Liver (tissue), 9 donors: Measurements from ENCODE around the gene PPP2R5B. TPM values are rescaled to one million over a fixed set of nuclear protein-coding genes. Genes with fewer than 3 reads are reported as not detected.

Experiments used
- DNase-seq: peaks from one replicate; pipeline ENCODE4 v3.0.0-alpha.2; 2017; ENCODE audit warnings: low spot score
- H3K27ac ChIP-seq, 2 donors: one replicate each; pipeline ENCODE4 v1.7.0; 2013; ENCODE audit warnings: inconsistent platforms in 2 of 2, low read length in 2 of 2, control low read depth in 1 of 2, low read depth in 1 of 2, mild to moderate bottlenecking in 1 of 2
- H3K27me3 ChIP-seq, 4 donors: one replicate each; pipeline versions ENCODE4 v1.6.1 to v1.7.0; 2013; ENCODE audit warnings: low read length in 3 of 4, inconsistent platforms in 1 of 4, mild to moderate bottlenecking in 1 of 4, moderate library complexity in 1 of 4; ENCODE audit not compliant: control insufficient read depth in 4 of 4, insufficient read depth in 4 of 4
- H3K36me3 ChIP-seq, 4 donors: one replicate each; pipeline versions ENCODE4 v1.6.1 to v1.7.0; 2013; ENCODE audit warnings: low read length in 3 of 4, mild to moderate bottlenecking in 3 of 4, low read depth in 1 of 4, moderate library complexity in 1 of 4; ENCODE audit not compliant: control insufficient read depth in 4 of 4, insufficient read depth in 3 of 4
- H3K4me1 ChIP-seq, 4 donors: one replicate each; pipeline versions ENCODE4 v1.6.1 to v1.7.0; 2013; ENCODE audit warnings: low read length in 3 of 4, mild to moderate bottlenecking in 3 of 4, moderate library complexity in 1 of 4; ENCODE audit not compliant: control insufficient read depth in 4 of 4, insufficient read depth in 4 of 4
- H3K4me3 ChIP-seq, 3 donors: one replicate each; pipeline versions ENCODE4 v1.6.1 to v1.7.0; 2013; ENCODE audit warnings: low read length in 3 of 3, control low read depth in 1 of 3, low read depth in 1 of 3, mild to moderate bottlenecking in 1 of 3
- H3K9ac ChIP-seq, 2 donors: one replicate each; pipeline ENCODE4 v1.7.0; 2013; ENCODE audit warnings: low read length in 2 of 2, mild to moderate bottlenecking in 2 of 2, moderate library complexity in 2 of 2, control low read depth in 1 of 2, low read depth in 1 of 2
- H3K9me3 ChIP-seq, 4 donors: one replicate each; pipeline versions ENCODE4 v1.6.1 to v1.7.0; 2013; ENCODE audit warnings: low read length in 3 of 4; ENCODE audit not compliant: control insufficient read depth in 4 of 4
- EGR1 ChIP-seq, 2 donors: IDR thresholded peaks; 2 replicates each; pipeline ENCODE4 v1.6.1; 2016 to 2018; ENCODE audit warnings: antibody characterized with exemption in 2 of 2, low read depth in 2 of 2
- FOXA2 ChIP-seq: IDR thresholded peaks from 2 replicates; pipeline ENCODE4 v1.6.1; 2016; ENCODE audit warnings: antibody characterized with exemption
- GABPA ChIP-seq, 2 donors: IDR thresholded peaks in 1 of 2; conservative IDR thresholded peaks in 1 of 2; 2 replicates each; pipeline ENCODE4 v1.6.1; 2016; ENCODE audit warnings: antibody characterized with exemption in 2 of 2, mild to moderate bottlenecking in 1 of 2, moderate library complexity in 1 of 2
- HNF4A ChIP-seq, 2 donors: conservative IDR thresholded peaks; 2 replicates each; pipeline ENCODE4 v1.6.1; 2016; ENCODE audit warnings: antibody characterized with exemption in 2 of 2, mild to moderate bottlenecking in 2 of 2
- JUND ChIP-seq, 2 donors: IDR thresholded peaks; 2 replicates each; pipeline ENCODE4 v1.6.1; 2016; ENCODE audit warnings: antibody characterized with exemption in 2 of 2
- NR2F2 ChIP-seq: IDR thresholded peaks from 2 replicates; pipeline ENCODE4 v1.6.1; 2016; ENCODE audit warnings: antibody characterized with exemption
- SP1 ChIP-seq: IDR thresholded peaks from 2 replicates; pipeline ENCODE4 v1.6.1; 2018; ENCODE audit warnings: antibody characterized with exemption, mild to moderate bottlenecking
- TAF1 ChIP-seq: conservative IDR thresholded peaks from 2 replicates; pipeline ENCODE4 v1.6.1; 2016; ENCODE audit warnings: antibody characterized with exemption, mild to moderate bottlenecking
- WGBS: extraction: QIAGEN DNeasy Blood & Tissue Kit; methylation state at CpG from one replicate; pipeline ENCODE4 v1.1.7; 2013; 5-methylcytosine and 5-hydroxymethylcytosine counted together
- polyA plus RNA-seq, 2 donors: library from polyadenylated mRNA; stranded (reverse) in 1 of 2; unstranded in 1 of 2; fragments of 200-250 nt in 1 of 2; fragments of >200 nt in 1 of 2; fragmentation: Nextera tagmentation in 1 of 2; extraction: Ambion mirVana in 1 of 2; gene quantifications; one replicate each; pipeline versions ENCODE4 v1.2.1 to v1.2.3, GENCODE V29; 2013 to 2015
- total RNA-seq, 2 donors: library from RNA; depleted of rRNA; stranded (reverse); fragments of >200 nt; gene quantifications; one replicate each; pipeline ENCODE4 v1.2.3, GENCODE V29; 2014
- TF ChIP-seq, protein P1 (sequence below): fragments of 150-350 bp; IDR thresholded peaks from 2 replicates; pipeline ENCODE4 v1.5.1; 2017; ENCODE audit warnings: improper control_type of control experiment, low read depth, low read length; ENCODE audit not compliant: missing input control
- TF ChIP-seq, protein P2 (sequence below): IDR thresholded peaks from 2 replicates; pipeline ENCODE4 v1.6.1; 2016; ENCODE audit warnings: antibody characterized with exemption
- donor health status: healthy.
- donor health status: healthy.
- donor health status: healthy.
- donor health status: healthy.
- donor health status: healthy.

Gene PPP2R5B
- total and polyA plus RNA-seq, 4 donors: 2.9 to 6.6 (median 5.1) TPM

DNA sequence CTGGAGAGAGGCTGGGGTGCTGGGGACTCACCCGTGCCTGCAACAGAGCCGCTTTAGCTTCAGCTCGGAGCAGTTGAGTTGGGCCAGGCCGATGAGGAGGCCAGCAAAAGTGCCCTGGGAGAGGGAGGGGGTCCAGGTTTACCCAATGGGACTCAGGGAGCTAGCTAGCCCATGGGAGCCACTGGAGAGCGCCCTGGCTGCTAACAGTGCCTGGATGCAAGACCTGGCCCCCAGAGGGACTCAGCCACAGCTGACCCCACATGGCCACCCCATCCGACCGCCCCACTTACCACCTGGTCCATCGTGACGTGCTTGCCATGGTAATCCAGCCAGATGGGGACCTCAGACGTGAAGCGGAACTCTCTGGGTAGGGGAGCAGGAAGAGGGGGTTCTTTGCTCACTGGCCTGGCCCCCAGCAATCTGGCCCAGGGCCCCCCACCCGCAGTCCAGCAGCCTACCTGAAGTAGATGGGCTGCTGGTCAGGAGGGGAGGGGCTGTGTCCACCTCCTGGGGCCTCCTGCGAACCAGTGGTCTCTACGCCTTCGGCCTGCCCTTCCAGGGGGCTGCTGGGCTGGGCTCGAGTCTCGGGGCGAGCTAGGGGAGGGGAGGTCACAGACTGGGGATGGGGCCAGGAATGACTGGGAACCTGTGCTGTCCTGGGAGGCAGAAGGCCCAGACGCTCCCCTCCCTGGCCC lies 27.0 kb upstream of the PPP2R5B start:
- H3K4me3 ChIP-seq: no peak overlapping the region
- H3K27ac ChIP-seq: no peak overlapping the region
- no peaks in the 10 kb centered on the region for H3K27me3 ChIP-seq
- no peaks in the 10 kb centered on the region for H3K9me3 ChIP-seq
- H3K4me1 ChIP-seq: peaks cover 11 to 18% (median 13%) of the 10 kb centered on the region in 4 donors
- no peak for DNase-seq
- 97% methylated on average over 19 of the region's 19 CpGs for WGBS
- peaks cover 20 to 65% (median 36%) of the 10 kb centered on the region in 4 donors for H3K36me3 ChIP-seq
- TF ChIP-seq FOXA2 (no peak), JUND (IDR thresholded peaks at IDR 0.05) (no peak), NR2F2 (no peak), GABPA (IDR thresholded peaks at IDR 0.05 in 1 of 2, conservative IDR thresholded peaks at IDR 0.05 in 1 of 2) (no peak), EGR1 (IDR thresholded peaks at IDR 0.05; ENCODE audit: low read depth in 2 of 2) (no peak)
- TF ChIP-seq, protein P1, sequence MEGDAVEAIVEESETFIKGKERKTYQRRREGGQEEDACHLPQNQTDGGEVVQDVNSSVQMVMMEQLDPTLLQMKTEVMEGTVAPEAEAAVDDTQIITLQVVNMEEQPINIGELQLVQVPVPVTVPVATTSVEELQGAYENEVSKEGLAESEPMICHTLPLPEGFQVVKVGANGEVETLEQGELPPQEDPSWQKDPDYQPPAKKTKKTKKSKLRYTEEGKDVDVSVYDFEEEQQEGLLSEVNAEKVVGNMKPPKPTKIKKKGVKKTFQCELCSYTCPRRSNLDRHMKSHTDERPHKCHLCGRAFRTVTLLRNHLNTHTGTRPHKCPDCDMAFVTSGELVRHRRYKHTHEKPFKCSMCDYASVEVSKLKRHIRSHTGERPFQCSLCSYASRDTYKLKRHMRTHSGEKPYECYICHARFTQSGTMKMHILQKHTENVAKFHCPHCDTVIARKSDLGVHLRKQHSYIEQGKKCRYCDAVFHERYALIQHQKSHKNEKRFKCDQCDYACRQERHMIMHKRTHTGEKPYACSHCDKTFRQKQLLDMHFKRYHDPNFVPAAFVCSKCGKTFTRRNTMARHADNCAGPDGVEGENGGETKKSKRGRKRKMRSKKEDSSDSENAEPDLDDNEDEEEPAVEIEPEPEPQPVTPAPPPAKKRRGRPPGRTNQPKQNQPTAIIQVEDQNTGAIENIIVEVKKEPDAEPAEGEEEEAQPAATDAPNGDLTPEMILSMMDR: no peak
- no peak overlapping the region for H3K9ac ChIP-seq

DNA sequence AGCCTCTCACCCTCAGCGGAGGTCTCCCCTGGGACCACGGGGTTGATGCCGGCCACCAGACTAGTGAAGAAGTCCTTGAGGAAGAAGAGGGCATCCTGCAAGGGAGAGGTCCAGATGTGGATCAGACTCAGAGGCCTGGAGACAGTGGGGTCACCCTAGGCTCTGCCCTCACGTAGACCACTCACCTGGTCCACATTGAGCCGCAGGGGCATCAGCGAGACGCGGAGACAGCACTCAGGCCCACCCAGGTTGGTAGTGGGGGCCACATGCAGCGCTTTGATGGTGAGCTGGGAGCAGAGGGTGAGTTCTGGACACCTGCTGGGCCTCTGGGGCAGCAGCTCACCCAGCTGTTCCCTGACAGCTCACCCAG lies 26.4 kb upstream of the PPP2R5B start:
- DNase-seq: no peak
- TF ChIP-seq JUND (IDR thresholded peaks at IDR 0.05) (no peak), GABPA (IDR thresholded peaks at IDR 0.05 in 1 of 2, conservative IDR thresholded peaks at IDR 0.05 in 1 of 2) (no peak), NR2F2 (no peak), TAF1 (no peak), HNF4A (conservative IDR thresholded peaks at IDR 0.05) (no peak), SP1 (no peak)
- TF ChIP-seq, protein P2, sequence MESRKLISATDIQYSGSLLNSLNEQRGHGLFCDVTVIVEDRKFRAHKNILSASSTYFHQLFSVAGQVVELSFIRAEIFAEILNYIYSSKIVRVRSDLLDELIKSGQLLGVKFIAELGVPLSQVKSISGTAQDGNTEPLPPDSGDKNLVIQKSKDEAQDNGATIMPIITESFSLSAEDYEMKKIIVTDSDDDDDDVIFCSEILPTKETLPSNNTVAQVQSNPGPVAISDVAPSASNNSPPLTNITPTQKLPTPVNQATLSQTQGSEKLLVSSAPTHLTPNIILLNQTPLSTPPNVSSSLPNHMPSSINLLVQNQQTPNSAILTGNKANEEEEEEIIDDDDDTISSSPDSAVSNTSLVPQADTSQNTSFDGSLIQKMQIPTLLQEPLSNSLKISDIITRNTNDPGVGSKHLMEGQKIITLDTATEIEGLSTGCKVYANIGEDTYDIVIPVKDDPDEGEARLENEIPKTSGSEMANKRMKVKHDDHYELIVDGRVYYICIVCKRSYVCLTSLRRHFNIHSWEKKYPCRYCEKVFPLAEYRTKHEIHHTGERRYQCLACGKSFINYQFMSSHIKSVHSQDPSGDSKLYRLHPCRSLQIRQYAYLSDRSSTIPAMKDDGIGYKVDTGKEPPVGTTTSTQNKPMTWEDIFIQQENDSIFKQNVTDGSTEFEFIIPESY: no peak
- H3K27ac ChIP-seq: no peak overlapping the region
- over 99% methylated on average over 9 of the region's 9 CpGs for WGBS
- H3K4me3 ChIP-seq: no peak overlapping the region
- no peaks in the 10 kb centered on the region for H3K9me3 ChIP-seq
- H3K9ac ChIP-seq: no peak overlapping the region
- peaks cover 11 to 16% (median 13%) of the 10 kb centered on the region in 4 donors for H3K4me1 ChIP-seq
- peaks cover 22 to 71% (median 39%) of the 10 kb centered on the region in 4 donors for H3K36me3 ChIP-seq
- H3K27me3 ChIP-seq: no peaks in the 10 kb centered on the region

DNA sequence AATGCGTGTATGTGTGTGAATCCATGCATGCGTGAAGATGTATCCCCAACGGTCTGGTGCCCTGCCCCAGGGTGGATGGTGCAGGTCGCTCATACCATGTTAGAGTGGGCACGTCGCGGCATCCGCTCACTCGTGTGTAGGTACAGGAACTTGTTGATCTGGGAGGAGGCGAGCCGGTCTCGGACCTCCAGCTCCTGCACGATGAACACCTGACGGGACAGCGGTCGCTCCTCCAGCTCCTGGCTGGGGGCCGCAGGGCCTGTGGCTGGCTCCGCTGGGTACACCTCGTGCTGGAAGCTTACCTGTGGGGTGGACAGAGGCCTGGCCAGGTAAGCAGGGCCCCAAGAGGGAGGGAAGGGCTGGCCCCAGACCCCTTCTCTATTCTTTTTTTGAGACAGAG lies 25.9 kb upstream of the PPP2R5B start:
- no peak overlapping the region for H3K27ac ChIP-seq
- 96% methylated on average over 19 of the region's 19 CpGs for WGBS
- no peak for DNase-seq
- no peaks in the 10 kb centered on the region for H3K9me3 ChIP-seq
- H3K9ac ChIP-seq: no peak overlapping the region
- no peak overlapping the region for H3K4me3 ChIP-seq
- peaks cover 10 to 14% (median 12%) of the 10 kb centered on the region in 4 donors for H3K4me1 ChIP-seq
- peaks cover 23 to 76% (median 43%) of the 10 kb centered on the region in 4 donors for H3K36me3 ChIP-seq
- no peaks in the 10 kb centered on the region for H3K27me3 ChIP-seq
- TF ChIP-seq, protein P2: no peak
- no peak for TF ChIP-seq TAF1
